HG03139 (cell line): Measurements from ENCODE around the gene IMMT.
A peak's percentile ranks its signal among the peaks of the same experiment; 100 is the strongest.

Experiments
- ATAC-seq: cut with Tn5 transposase; IDR thresholded peaks from one replicate; pipeline ENCODE4 v1.9.1; 2021; ENCODE audit not compliant: unreplicated experiment

Gene IMMT

GRCh38 chr2:86143926-86144685, 51.2 kb downstream of the IMMT start:
- ATAC-seq, result no peak

GRCh38 chr2:86143307-86143706, 52.0 kb downstream of the IMMT start:
- no peak for ATAC-seq

DNA sequence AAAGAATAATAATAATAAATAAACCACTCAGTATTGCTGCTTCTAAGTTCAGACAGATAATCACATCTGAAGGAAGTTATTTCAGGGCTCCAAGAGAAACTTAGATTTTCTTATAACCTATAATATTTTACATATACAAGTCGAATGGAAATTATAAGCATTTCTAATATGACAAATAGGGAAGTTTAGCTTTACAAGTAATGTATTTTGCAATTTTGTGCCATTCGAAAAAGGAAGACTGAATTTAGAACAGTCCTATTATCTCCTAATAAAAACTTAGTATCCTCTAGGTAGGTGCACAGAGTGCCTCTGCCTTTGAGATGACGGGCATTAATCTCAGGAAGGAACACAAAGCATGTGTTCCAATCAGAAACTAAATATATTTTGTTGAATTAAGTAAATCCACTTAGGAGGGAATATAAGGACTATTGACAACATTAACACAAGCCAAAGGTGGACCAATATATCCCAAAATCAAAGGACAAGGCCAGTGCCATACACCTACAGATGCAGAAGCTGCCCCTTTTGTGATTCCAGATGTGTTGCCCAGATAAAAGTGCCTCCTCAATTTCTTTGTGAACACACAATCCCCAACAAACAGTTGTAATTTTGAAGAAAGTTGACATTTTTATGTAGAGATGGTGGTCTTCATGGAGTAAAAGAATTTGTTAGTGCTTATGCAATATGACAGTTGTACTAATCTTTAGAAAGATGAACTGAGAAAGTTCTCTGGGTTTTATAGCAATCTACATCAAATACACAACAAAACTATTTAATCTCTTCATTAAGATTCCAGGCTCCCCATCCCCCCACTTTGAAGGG, 52.6 kb downstream of the IMMT start:
- no peak for ATAC-seq

- no peak for ATAC-seq
Observed at GRCh38 chr2:86140969-86141392, 54.3 kb downstream of the IMMT start.

GRCh38 chr2:86139981-86140380, 55.3 kb downstream of the IMMT start:
- ATAC-seq, result no peak

GRCh38 chr2:86138736-86139625, 56.3 kb downstream of the IMMT start:
- ATAC-seq, result no peak

DNA sequence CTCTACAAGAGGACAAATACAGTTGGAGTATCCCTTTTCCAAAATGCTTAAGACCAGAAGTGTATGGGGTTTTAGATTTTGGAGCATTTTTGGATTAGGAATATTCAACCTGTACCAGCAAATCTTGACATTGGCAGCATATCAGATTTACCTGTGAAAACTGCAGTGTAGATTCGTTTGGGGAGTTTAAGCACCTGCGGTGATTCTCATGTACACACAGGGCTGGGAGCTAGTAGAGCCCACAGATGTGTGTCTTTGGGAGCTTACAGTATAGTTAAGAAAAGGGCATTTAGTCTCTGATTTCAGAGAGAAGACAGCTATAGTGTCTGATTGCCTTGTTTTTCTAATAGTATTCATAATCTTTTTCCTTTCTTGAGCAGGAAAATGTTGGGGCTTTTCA, 59.1 kb downstream of the IMMT start:
- ATAC-seq, result no peak

DNA sequence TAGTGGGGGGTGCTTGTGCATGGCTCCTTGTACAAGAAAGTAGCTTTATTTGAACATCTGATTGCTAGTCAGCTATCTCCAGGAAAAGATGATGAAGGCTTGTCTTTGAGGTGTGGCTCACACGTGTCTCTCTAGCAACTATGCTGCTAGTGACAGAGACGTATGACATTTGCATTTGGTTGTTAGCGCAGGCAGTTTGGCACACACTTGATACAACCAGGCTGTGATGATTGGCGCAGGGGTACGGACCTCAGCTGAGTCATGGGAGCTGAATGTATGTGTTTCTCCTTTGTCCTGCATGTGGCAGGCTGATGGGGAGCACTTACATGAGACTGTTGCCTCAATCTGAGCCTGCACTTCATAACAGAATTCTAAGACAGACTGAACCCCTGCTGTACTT, 59.6 kb downstream of the IMMT start:
- ATAC-seq, result no peak

DNA sequence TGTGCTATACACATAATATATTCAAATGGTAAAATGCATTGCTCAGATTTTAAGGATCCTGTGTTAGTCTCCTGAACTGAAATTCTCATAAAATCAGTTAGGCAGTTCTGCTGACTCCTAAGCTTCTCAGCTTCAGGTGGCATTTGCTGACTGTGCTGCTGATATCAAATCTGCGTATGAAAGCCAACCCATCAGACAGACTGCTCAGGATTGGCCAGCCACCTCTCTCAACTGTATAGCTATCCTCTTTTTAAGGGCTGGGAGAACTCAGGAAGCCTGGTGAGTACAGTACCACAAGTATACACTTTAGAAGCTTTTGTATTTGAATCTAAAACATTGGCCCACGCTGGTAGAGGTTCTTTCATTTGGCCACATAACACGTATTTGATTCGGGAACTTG, 60.6 kb downstream of the IMMT start:
- no peak for ATAC-seq

DNA sequence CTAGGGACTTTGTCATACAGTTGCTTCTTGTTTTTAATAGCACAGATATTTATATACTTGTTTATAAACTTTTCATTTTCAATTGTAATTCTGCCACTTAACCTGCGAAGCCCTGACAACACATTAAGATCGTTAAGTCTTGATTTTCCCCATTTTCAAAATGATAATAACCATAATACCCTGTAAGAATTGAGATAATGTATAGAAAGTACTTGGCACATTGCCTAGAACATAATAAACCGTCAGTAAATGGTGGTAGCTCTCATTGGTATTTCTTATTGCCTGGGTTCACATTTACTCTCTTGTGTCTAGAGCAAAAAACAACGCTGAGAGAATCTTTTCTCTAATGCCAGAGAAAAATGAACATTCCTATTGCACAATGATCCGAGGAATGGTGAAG, 70.6 kb downstream of the IMMT start:
- ATAC-seq, result no peak

DNA sequence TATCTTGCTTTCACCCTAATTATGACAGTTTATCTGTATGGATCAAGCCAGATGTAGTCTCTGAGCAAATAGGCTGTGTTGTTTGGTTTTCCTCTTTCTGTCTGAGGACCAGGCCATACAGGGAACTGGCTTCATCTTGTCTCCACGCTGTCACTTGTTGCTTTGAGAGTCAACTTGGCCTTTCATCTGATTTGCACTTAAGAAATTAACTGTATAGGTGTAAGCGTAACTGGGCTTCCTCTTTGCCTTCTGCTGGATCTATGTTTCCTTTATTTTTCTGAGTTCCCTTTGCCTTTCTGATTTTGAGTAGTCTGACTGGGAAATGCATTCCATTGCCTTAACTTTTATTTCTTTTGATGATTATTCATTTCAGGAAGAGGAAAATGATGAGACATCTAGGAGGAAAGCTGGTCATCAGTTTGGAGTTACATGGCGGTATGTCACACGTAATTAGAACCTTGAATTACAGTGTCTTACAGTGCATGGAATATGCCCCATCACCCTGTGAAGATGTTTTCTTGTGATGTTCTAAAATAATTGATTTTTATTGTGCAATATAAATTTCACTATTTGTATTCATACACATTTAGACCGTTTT, 71.8 kb downstream of the IMMT start:
- no peak for ATAC-seq

- no peak for ATAC-seq
Observed at GRCh38 chr2:86118130-86118529, 77.1 kb downstream of the IMMT start.

DNA sequence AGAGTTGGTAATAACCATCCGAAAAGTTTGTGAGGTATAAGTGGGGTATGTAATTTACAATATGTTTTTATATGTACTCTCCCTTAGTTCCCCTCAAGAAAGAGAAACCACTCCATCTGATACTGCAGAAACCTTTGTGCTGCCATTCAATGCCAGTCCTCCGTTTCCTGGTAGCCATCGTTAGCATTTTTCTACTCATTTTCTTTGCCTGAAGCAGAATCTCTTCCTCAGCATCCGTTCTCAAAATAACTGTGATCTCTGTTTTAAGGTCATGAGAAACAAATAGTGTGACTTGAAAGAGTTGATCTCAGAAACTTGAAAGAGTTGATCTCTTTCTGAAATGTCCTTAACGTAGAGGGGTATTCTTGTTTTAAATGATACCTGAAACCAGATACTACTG, 88.2 kb downstream of the IMMT start:
- no peak for ATAC-seq

- peak; percentile 89 for ATAC-seq
Observed at GRCh38 chr2:86105969-86106945, 89.0 kb downstream of the IMMT start, which contains the start of gene PTCD3. Gene PTCD3 (plus strand): TSS chr2:86106235. CDS start chr2:86106248, 13 bp downstream.

DNA sequence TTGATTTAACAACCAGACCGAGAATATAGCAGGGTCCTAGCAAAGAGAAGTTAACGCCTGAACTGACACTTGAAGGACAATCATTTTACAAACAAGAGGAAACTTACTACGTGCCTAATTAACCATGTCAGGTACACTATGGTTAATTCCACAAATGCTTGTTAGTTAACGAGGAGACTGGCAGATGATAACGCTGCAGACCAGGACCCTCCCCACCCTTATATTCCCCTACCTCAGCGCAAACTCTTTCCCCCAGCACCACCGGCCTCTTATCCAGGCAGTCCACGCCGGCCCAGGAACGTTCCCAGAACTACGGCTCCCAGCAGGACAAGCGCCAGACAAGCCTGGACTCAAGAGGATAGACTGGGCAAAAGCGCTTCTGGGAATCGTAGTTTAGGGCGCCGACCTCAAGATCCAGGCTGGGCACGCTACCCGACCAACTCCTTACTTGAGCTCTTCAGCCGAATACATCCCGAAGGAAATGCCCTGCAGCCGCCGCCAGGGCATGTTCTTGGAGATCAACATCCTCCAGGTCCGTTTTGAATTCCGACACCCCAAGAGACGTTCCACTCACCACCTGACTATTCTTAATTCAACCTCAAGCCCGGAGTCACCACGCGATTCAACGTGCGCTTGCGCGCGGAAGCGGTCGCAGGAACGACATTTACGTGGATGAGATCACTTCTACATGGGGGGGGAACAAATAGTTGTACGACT, 89.9 kb downstream of the IMMT start, which contains the start of gene POLR1A:
POLR1A (minus strand) TSS at position 635 of the 717 bp plus-strand sequence; CDS start at position 525, 110 bp downstream.
- peak; percentile 63 for ATAC-seq

DNA sequence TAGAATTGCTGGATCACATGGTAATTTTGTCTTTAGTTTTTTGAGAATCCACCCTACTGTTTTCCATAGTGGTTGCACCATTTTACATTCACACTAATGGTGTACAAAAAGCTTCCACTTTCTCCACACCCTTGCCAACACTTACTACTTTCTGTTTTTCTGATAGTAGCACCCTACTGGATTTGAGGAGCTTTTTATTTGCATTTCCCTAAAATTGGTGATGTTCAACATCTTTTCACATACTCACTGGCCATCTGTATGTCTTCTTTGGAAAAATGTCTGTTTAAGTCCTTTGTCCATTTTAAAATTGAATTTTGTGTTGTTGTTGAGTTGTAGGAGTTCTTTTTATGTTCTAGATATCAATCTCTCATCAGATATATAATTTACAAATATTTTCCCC, 93.1 kb downstream of the IMMT start:
- no peak for ATAC-seq

- ATAC-seq, result no peak
Observed at GRCh38 chr2:86097913-86098312, 97.3 kb downstream of the IMMT start.

DNA sequence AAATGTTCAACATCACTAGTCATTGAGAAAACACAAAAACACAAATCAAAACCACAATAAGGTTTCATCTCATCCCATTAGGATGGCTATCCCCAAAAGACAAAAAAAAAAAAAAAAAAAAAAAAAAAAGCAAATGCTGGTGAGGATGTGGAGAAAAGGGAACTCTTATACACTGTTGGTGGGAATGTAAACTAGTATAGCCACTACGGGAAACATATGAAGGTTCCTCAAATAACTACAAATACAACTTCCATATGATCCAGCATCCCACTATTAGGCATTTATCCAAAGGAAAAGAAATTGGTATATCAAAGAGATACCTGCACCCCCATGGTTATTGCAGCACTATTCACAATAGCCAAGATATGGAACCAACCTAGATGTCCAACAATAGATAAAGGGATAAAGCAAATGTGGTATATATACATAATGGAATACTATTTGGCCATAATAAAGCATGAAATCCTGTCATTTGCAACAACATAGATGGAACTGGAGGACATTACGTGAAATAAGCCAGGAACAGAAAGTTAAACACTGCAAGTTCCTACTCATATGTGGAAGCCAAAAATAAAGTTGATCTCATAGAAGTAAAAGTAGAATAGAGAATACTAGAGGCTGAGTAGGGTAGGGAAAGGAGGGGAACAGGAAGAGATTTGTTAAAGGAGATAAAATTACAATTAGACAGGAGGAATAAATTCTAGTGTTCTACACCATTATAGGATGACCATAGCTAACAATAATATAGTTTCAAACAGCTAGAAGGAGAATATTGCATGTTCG, 98.0 kb downstream of the IMMT start:
- ATAC-seq, result no peak
